ENCODE data around the gene EBF3. TPM values are rescaled to one million over a fixed set of nuclear protein-coding genes. Genes with fewer than 3 reads are reported as not detected.

Gene EBF3
- total RNA-seq, 1 experiment from 2014 or later, result not detected

GRCh38 chr10:129812398-129812797 lies 151.7 kb downstream of the EBF3 start:
- BruUV-seq (replicated peaks), result no TSS peak
- H3K27me3 ChIP-seq (ENCODE audit: low read length), result peaks cover 19% of the 10 kb centered on the region; the same call in 1 of the 2 replicates

GRCh38 chr10:129811208-129811607 lies 152.9 kb downstream of the EBF3 start:
- POLR2A ChIA-PET (ENCODE audit: unreplicated experiment), result no interaction called here
- no peak overlapping the region for H3K4me3 ChIP-seq (ENCODE audit: low read length)
- CTCF ChIA-PET, result no interaction called here
- no peak overlapping the region for H2AFZ ChIP-seq (ENCODE audit: low read length)
- intact Hi-C loops (cut with micrococcal nuclease), result no loop called here
- H3K9me2 ChIP-seq (replicated peaks; ENCODE audit: low read length), result no peaks in the 10 kb centered on the region
- DNase-seq (no peak), ATAC-seq (no peak)
- no peak overlapping the region for H3K4me2 ChIP-seq (ENCODE audit: low read length)
- TF ChIP-seq EZH2 (IDR thresholded peaks at IDR 0.05; ENCODE audit: low read length, unreplicated experiment) (no peak), CTCF (conservative IDR thresholded peaks at IDR 0.05; ENCODE audit: low read depth, low read length) (no peak), EZH2phosphoT487 (IDR thresholded peaks at IDR 0.05; ENCODE audit: borderline replicate concordance, low read length) (no peak)
- H3K27ac ChIP-seq (ENCODE audit: low read length), result no peak overlapping the region
- no peaks in the 10 kb centered on the region for H4K20me1 ChIP-seq (ENCODE audit: low read length)
- H3F3A ChIP-seq (ENCODE audit: low read length, unreplicated experiment), result no peaks in the 10 kb centered on the region
- no peaks in the 10 kb centered on the region for H3K4me1 ChIP-seq (ENCODE audit: insufficient read depth, low read length)
- H3K27me3 ChIP-seq (ENCODE audit: low read length), result peaks cover 19% of the 10 kb centered on the region; the same call in 1 of the 2 replicates
- no peaks in the 10 kb centered on the region for H3K9me3 ChIP-seq (ENCODE audit: low read length)
- no peak overlapping the region for H3K9ac ChIP-seq (ENCODE audit: low read length)
- no TSS peak for BruUV-seq (replicated peaks)
- no peaks in the 10 kb centered on the region for H3K36me3 ChIP-seq (ENCODE audit: low read depth, low read length)
- H3K79me2 ChIP-seq (ENCODE audit: low read length), result no peaks in the 10 kb centered on the region

More at GRCh38 chr10:129812398-129812797, 151.7 kb downstream of the EBF3 start:
- Histone ChIP-seq H3K9ac (ENCODE audit: low read length) (no peak overlapping the region), H3K9me3 (ENCODE audit: low read length) (no peaks in the 10 kb centered on the region), H3K9me2 (replicated peaks; ENCODE audit: low read length) (no peaks in the 10 kb centered on the region), H3K4me1 (ENCODE audit: insufficient read depth, low read length) (no peaks in the 10 kb centered on the region), H2AFZ (ENCODE audit: low read length) (no peak overlapping the region), H3K4me2 (ENCODE audit: low read length) (no peak overlapping the region), H3F3A (ENCODE audit: low read length, unreplicated experiment) (no peaks in the 10 kb centered on the region), H4K20me1 (ENCODE audit: low read length) (no peaks in the 10 kb centered on the region), H3K79me2 (ENCODE audit: low read length) (no peaks in the 10 kb centered on the region), H3K36me3 (ENCODE audit: low read depth, low read length) (no peaks in the 10 kb centered on the region), H3K4me3 (ENCODE audit: low read length) (no peak overlapping the region), H3K27ac (ENCODE audit: low read length) (no peak overlapping the region)
- no peak for TF ChIP-seq CTCF (conservative IDR thresholded peaks at IDR 0.05; ENCODE audit: low read depth, low read length)
- no peak for TF ChIP-seq EZH2 (IDR thresholded peaks at IDR 0.05; ENCODE audit: low read length, unreplicated experiment)
- no peak for TF ChIP-seq EZH2phosphoT487 (IDR thresholded peaks at IDR 0.05; ENCODE audit: borderline replicate concordance, low read length)
- DNase-seq (no peak), ATAC-seq (no peak)
- ChIA-PET POLR2A (ENCODE audit: unreplicated experiment) (no interaction called here), CTCF (no interaction called here)
- intact Hi-C loops (cut with micrococcal nuclease), result no loop called here

- Histone ChIP-seq H3K4me1 (ENCODE audit: insufficient read depth, low read length) (no peaks in the 10 kb centered on the region), H3K36me3 (ENCODE audit: low read depth, low read length) (no peaks in the 10 kb centered on the region), H3F3A (ENCODE audit: low read length, unreplicated experiment) (no peaks in the 10 kb centered on the region), H3K27ac (ENCODE audit: low read length) (no peak overlapping the region), H3K4me2 (ENCODE audit: low read length) (no peak overlapping the region), H3K4me3 (ENCODE audit: low read length) (no peak overlapping the region), H3K9ac (ENCODE audit: low read length) (no peak overlapping the region), H2AFZ (ENCODE audit: low read length) (no peak overlapping the region), H3K79me2 (ENCODE audit: low read length) (no peaks in the 10 kb centered on the region), H3K9me3 (ENCODE audit: low read length) (no peaks in the 10 kb centered on the region), H3K27me3 (ENCODE audit: low read length) (peaks cover 19% of the 10 kb centered on the region; the same call in 1 of the 2 replicates), H4K20me1 (ENCODE audit: low read length) (no peaks in the 10 kb centered on the region), H3K9me2 (replicated peaks; ENCODE audit: low read length) (no peaks in the 10 kb centered on the region)
- ATAC-seq, result no peak
- TF ChIP-seq EZH2 (IDR thresholded peaks at IDR 0.05; ENCODE audit: low read length, unreplicated experiment) (no peak), CTCF (conservative IDR thresholded peaks at IDR 0.05; ENCODE audit: low read depth, low read length) (no peak), EZH2phosphoT487 (IDR thresholded peaks at IDR 0.05; ENCODE audit: borderline replicate concordance, low read length) (no peak)
- no peak for DNase-seq
- BruUV-seq (replicated peaks), result no TSS peak
- intact Hi-C loops (cut with micrococcal nuclease), result no loop called here
- ChIA-PET POLR2A (ENCODE audit: unreplicated experiment) (no interaction called here), CTCF (no interaction called here)
Observed at GRCh38 chr10:129809841-129810240, 154.2 kb downstream of the EBF3 start.
